HG03097 (cell line): ENCODE data around the gene SLC7A6OS.
A peak's percentile ranks its signal among the peaks of the same experiment; 100 is the strongest.
"Not testable (repeated sequence)": the region's sequence is repeated elsewhere in the genome, so short reads cannot be mapped to it uniquely, and the experiment has no call there.

ENCODE experiments used
- ATAC-seq: cut with Tn5 transposase; IDR thresholded peaks from one replicate; pipeline ENCODE4 v1.9.1; 2021; ENCODE audit not compliant: unreplicated experiment, low FRiP score

Gene SLC7A6OS

DNA sequence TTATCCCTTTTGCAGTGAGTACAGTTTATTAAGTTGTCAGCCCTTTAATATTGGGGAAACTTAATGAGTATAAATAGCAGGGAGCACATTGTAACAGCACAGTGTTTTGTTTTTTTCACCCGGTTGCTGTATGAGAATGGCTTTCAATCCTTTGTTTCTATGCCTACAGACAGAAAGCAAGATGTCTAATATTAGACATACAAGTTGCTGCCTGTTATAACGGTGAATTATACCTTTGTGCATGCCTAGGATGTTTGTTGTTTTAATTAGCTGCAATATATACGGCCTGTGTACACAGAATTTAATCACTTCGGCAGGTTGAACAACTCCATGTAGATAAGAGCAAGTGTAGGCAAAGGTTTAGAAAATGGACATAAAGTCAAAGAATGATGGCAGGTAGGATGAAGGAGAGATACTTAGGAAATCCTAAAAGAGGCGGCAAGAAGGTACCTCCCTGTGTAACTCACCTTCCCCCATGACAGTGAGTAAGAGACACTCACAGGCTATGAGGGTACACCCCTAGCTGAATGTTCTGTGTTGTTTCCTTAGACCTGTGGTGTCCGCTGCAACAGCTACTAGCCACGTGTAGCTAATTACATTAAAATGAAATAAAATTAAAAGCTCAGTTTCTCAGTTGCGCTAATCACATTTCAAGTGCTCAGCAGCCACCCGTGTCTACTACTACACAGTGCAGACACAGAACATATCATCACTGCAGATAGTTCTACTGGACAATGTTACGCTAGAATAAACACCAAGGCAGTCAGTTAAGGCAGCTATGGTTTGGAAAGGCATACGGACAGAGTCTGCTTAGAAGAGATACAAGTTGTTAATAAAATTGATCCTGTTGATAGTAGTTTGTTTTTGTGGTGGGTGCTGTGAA, 10.9 kb downstream of the SLC7A6OS start:
- ATAC-seq: no peak

DNA sequence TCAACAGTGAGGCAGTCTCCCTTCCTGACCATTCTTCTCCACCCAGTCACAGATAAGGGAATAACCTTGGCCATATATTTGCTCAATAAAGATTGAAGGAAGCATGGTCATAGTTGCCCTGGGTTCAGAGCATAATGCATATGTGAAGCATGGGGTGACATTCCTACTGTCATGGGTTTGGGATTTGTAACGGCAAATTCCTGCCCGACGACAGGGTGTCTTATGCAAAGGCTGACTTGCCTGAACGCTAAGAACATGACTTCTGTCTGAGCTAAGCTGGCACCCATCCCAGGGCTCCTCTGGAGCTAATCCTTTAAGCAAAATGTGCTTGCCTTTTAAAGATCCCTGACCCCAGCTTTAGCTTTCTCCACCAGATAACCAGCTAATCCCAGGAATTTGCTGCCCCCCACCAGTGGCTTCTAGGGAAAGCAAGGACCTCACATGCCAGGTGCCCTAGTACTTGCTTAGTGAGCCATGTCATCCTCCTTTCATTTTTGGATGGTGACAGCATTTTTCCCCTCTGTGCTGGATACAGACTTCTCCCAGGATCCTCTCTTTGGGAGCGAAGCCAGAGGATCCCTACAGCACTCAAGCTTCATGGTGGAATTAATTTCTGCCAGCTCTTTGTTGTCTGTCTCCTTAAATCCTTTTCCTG, 11.7 kb downstream of the SLC7A6OS start:
- ATAC-seq: no peak

DNA sequence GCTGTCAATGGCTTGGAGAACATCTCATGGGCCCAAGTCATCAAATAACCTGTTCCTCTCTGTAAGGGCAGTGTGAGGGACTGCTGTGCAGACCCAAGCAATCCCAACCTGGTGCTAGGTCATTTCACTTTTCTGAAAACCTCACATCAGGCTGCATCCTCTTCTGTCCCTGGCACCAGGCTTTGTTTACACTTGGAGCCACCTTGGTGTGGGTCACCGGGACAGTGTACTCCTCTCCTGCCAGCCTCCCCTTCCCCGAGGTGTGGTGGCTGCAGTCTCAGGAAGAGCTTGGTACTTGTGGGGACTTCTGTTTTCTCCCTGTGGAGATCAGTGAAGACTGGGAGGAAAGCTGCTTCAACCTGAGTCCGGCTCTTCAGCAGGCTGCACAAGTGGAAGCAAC, 12.4 kb downstream of the SLC7A6OS start:
- ATAC-seq: no peak

DNA sequence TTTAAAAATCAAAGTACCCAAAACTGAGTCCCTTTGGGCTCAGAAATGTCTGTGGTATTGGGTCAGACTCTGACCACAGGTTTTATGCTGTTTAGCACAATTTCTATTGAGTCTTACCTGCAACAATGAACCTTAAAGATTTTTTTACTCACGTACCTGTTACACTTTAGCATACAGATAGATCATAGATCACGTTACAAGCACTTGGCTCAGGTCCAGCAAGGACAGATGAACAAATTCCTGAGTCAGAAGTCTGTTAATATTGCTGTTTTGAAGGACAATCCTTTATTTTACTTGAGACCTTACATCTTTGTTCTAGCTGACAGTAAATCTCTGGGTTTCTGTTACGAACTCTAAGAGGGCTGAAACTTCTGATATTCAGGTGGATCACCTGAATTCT, 12.8 kb downstream of the SLC7A6OS start:
- no peak for ATAC-seq

DNA sequence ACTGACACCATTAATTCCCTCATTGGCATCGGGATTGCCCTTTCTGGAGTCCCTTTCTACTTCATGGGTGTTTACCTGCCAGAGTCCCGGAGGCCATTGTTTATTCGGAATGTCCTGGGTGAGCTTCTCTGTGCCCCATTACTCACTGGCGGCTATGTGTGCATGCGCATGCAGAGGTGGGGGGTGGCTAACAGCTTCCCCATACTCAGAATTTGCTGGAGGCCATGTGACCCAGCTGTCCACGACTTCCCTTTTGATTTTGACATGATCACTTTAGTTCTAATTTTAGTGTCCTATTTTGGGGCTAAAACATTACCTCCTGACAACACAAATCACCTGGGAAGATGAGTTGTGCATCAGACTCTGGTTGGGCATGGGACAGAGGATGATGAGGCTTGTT, 14.1 kb downstream of the SLC7A6OS start:
- ATAC-seq: no peak

DNA sequence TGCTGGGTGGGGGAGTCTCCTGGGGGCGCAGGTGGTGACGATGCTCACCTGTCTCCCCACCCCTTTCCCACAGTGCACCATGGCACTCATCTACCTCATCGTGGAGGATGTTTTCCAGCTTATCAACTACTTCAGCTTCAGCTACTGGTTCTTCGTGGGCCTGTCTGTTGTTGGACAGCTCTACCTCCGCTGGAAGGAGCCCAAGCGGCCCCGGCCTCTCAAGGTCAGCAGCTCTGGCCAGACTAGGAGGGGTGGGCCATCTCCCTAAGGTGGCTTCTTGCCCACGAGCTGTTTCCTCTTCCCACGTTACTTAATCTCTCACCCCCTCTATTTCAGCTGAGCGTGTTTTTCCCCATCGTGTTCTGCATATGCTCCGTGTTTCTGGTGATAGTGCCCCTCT, 14.5 kb downstream of the SLC7A6OS start:
- ATAC-seq: no peak

DNA sequence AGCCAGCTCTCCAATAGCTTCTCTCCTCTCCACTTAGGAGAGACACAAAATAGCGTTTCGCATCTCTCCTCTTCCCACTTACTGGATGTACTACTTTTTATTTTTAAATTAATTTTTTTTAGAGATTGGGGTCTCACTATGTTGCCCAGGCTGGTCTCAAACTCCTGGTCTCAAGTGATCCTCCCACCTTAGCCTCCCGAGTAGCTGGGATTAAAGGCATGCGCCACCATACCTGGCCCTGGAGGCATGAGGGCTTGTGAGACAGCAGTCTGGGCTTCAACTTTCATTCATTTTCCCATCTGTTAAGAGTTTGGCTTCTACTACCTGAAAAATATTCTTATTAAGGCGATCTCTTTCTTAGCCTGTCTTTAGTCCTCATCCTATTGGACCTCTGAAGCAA, 18.3 kb downstream of the SLC7A6OS start:
- ATAC-seq: no peak

DNA sequence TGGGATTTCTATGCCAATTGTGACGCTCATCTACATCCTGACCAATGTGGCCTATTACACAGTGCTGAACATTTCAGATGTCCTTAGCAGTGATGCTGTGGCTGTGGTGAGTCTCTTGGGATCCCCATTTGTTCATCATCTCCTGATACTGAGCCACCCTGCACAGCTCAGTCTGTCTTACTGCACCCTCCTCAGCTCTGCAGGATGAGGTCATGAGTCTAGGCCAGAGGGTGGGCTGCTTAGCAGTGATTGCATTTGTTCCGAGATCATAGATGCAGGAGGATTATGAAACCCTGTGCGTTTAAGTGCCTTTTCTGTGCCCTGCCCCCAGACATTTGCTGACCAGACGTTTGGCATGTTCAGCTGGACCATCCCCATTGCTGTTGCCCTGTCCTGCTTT, 19.5 kb downstream of the SLC7A6OS start:
- no peak for ATAC-seq

DNA sequence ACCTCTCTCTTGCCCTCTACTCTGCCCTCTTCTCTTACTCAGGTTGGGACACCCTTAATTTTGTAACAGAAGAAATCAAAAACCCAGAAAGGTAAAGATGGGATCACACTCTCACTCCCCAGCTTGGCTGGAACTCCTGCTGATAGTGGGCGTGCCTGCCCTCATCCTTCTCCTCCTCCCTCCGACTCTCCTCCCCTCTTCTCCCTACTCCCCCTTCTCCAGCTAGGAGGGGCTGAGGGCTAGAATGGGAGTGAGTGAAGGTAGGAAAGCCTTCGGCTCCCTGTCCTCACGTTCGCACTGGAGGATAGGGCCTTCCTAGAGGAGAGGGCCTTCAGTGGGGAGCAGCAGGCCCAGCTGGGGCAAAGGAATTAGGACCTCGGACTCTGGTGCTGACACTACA, 20.3 kb downstream of the SLC7A6OS start:
- no peak for ATAC-seq

DNA sequence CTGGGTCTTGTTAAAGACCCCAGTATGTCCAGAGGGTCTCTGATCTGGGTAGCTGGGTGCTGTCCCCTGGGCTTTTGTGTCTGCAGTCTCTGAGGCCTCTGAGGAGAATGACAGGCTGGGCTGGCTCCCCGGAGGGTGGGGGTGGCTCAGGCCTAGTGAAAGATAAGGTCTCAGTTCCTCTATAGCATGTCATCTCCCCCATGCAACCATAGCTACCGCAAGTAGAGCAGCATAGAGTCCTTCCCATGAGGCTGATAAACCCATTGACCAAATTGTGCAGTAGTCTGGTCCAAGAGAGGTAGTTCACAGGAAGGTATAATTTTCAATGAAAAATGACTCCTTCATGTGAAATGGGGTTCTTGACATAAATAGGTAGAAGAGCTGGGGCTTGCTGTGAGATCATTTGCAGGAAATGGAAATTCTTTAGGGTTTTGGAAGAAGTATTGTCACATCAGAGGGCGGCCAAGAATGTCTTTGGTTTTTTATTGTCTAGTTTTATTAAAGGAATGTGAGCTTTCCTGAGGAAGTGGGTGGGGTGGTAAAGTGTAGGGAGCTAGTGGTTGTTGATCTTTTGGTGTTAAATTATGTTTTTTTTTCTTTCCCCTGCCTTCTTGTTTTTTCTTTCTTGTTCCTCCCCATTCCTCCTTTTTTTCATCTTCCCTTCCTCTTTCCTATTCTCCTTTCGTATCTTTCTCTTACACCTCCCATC, 21.0 kb downstream of the SLC7A6OS start:
- peak; percentile 59 for ATAC-seq

DNA sequence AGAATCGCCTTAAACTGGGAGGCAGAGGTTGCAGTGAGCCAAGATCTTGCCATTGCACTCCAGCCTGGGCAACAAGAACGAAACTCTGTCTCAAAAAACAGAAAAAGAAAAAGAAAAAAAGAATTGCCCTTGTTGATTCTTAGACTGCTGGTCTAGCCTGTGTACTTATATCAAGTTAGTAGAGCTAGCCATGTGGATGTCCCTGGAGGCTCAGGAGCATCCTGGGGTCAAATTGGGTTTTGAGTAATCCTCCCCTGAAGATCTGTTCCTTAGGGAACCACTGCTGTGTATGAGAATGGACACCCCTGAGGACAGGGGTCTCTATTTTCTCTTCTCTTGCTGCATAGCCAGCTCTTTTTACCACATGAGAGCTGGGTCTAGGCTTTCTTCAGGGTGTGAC, 21.5 kb downstream of the SLC7A6OS start:
- peak; percentile 9 for ATAC-seq

DNA sequence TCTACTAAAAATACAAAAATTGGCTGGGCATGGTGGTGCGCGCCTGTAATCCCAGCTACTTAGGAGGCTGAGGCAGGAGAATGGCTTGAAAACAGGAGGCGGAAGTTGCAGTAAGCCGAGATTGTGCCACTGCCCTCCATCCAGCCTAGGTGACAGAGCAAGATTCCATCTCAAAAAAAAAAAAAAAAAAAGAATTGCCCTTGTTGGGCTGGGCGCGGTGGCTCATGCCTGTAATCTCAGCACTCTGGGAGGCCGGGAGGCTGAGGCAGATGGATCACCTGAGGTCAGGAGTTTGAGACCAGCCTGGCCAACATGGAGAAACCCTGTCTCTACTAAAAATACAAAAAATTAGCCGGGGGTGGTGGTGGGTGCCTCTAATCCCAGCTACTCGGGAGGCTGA, 21.9 kb downstream of the SLC7A6OS start:
- ATAC-seq: not testable (repeated sequence)

DNA sequence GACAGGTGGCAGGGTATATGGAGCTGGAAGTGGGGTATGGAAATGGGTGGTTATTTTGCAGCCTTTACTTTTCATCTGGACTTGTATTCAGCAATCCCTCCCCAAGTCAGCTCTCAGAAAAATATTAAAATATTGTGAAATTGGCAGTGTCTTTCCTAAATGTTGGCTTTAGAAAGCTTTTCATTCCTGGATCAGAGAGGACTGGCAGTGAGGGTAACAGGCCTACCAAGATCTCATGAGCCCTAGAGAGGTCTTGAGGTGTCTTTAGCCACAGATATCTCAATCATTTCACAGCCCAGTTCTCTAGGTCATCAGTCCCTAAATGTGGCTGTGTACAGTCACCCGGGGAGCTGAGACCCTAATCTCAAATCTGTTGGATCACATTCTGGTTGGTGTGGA, 22.5 kb downstream of the SLC7A6OS start:
- ATAC-seq: no peak

DNA sequence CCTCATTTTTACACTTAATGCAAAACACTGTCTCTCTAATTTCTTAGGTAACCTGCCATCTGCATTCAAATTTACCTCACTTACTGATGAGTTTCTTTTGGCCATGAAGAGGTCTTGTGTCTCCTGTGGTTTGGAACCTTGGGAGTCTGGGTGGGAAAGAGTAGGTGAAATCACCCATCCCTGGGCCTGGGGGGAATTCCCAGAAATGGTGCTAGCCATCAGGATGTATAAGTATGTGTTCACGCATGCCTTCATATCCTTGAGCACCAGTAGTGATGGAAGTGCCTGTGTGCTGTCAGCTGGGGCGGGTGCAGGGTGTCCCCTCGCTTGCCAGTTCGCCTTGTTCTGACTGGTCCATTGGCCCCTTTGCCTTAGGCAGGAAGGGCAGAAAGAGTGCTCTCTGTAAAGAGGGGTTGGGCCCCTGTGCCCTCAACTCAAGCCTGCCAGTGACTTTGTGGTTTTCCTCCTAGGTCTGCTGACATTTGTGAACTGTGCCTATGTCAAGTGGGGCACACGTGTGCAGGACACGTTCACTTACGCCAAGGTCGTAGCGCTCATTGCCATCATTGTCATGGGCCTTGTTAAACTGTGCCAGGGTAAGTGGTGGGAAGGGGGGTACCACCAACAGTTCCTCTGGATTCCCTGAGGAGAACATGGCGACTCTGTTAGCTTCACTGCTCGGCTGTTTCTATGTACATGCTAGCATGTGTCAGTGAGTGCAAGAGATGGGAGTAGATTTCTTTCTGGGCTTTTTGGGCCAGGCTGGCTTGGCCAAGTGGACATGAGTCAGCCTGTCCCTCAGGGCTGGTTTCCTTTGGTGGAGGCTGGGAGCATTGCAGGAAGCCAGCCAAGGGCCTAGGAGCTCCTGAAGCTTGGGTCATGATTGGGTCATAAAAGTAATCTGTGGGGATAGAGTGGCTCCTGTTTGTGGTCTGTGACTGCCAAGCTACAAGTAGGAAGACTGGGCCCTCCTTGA, 23.2 kb downstream of the SLC7A6OS start:
- ATAC-seq: no peak

DNA sequence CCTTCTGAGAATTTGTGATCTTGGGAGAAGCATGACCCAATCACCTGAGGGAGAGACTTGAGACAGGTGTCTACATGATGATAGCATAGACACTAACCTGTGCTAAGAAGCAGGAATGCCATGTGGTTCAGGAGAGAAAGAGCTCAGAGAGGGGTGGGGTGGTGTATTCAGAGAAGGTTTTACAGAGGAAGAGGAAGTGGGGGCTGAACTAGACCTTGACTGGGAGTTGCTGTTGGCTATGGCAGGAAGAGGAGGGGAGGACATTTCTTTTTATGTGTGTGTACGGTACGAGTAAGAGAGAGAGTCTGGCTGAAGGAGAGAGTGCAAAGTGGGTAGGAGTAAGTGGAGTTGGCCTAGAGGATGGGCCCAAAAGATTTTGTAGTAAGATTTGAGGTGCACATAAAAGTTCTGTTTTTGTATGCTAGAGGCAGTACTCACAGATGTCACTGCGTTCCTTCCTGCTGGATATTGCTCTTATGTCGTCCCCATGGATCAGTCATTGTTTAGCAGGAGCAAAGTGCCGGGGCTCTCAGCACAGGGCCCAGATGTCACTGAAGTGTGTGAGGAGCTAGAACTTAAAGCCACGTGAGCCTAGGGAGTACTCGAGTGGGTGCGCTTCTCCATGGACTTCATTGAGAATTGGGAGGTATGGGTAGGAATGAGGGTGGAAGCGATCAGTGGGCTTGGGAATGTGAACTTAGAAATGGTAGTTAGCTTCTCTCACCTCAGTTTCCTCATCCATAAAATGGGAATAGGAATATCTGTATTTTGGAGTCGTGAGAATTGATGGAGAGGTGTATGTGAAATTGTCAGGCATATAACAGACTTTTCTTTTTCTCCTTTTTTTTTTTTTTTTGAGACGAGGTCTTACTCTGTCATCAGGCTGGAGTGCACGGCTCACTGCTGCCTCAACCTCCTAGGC, 24.3 kb downstream of the SLC7A6OS start:
- ATAC-seq: no peak

DNA sequence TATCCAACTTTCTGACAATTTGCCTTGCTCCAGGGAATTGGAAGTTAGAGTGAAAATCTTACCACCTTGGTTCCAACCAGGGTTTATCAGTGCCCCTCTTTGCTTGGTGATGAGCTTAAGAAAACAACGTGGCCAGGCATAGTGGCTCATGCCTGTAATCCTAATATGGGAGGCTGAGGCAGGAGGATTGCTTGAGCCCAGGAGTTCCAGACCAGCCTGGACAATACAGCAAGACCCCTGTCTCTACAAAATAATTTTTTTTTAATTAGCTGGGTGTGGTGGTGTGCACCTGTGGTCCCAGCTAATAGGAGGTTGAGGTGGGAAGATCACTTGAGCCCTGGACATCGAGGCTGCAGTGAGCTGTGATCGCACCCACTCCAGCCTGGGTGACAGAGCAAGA, 25.1 kb downstream of the SLC7A6OS start:
- no peak for ATAC-seq

DNA sequence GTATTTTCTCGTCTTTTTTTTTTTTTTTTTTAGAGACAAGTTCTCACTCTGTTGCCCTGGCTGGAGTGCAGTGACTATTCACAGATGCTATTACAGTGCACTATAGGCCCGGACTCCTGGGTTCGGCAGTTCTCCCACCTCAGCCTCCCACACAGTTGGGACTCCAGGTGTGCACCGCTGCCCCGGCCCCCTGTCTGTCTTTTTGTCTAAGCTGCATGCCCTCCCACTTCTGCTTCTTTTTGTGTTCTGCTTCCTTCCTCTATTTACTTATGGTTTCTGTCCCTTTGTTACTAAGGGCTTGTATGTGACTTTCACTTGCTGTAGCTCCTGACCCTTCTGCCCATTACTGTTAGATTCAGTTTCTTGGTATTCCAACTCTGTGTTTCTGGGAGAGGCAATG, 25.9 kb downstream of the SLC7A6OS start:
- no peak for ATAC-seq

DNA sequence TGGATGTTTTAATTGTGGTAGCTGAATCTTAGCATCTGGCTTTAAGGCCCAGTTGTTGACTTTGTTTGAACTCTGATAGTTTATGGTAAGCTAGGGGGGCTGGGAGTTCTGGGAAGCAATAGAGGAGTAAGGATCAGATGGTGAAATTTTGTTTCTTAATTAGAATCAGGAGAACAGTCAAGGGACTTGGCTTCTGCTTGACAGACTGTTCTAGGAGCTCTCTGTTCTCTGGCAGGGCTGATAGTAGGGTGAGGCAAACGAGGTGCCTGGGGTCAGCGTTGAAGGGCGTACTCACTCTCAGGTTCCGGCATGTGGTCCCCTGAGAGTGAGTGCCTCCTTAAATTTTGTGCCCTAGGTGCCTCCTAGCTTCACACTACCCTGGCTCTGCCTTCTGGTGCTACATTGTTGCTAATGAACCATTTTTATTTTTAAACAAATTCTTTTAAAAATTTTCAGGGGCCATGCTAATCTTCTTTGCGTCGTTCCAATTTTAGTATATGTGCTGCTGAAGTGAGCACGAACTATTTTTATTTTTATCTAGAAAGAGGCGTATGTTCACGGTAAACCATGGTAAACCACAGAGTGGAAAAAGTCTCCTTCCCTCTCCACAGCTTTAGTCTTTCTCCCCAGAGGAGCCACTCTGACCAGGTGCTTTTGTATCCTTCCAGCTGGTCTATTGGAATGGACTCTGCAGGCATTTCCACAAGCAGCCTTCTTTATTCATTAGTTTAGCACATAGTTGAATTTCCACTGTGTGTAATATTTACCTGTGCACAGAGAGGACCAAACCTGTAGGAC, 26.7 kb downstream of the SLC7A6OS start:
- no peak for ATAC-seq

DNA sequence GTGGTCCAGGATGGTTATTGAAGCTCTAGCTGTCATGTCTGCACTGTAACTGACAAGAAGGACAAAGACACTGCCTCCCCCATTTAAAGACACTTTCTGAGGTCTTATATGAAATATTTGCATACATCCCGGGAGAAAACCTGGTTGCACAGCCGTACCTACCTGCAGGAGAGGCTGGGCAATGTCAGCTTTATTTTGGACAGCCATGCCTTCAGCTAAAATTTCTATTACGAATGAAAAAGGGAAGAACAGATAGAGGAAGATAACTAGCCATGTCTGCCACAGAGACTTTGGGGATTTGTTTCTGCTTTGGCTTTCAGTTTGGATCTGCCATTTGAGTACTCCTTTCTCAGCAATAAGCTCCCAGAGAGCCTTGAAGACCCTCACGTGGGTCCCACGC, 27.4 kb downstream of the SLC7A6OS start:
- no peak for ATAC-seq
